Body of pancreas (tissue), 4 donors: ENCODE measurements around the gene ZNF264.

Source experiments
- POLR2A ChIP-seq, 3 donors: fragments of 450-650 bp; IDR thresholded peaks; one replicate each; pipeline ENCODE4 v1.6.1; 2016; ENCODE audit warnings: antibody characterized with exemption in 3 of 3, mild to moderate bottlenecking in 2 of 3
- TF ChIP-seq, protein P1 (sequence below), 7 experiments: fragments of 450-650 bp in 4 of 7; fragments of 200-600 bp in 3 of 7; sonication (generic) in 3 of 7; IDR thresholded peaks; one replicate each; pipeline ENCODE4 v1.5.1; 2016 to 2019; ENCODE audit warnings: antibody characterized with exemption in 7 of 7

DNA sequence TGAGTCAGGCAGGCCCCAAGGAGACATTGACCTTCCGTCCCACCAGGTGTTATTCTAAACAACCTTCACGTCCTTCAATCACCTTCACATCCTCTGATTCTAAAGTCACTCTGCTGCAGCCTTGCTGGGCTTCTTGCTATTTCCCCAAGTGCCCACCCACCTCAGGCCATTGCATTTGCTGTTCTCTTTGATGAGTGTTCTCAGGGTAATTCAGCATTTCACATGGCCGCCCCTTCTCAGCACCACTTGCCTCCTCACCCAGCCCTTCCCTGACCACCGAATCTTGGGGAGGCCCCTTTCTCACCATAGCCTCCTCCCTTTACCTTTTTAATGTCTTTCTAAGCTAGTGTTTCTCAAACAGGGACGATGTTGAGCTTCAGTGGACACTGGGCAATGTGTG, 53.8 kb downstream of the ZNF264 start:
- no peak for TF ChIP-seq POLR2A (IDR thresholded peaks at IDR 0.05)
- TF ChIP-seq, protein P1, sequence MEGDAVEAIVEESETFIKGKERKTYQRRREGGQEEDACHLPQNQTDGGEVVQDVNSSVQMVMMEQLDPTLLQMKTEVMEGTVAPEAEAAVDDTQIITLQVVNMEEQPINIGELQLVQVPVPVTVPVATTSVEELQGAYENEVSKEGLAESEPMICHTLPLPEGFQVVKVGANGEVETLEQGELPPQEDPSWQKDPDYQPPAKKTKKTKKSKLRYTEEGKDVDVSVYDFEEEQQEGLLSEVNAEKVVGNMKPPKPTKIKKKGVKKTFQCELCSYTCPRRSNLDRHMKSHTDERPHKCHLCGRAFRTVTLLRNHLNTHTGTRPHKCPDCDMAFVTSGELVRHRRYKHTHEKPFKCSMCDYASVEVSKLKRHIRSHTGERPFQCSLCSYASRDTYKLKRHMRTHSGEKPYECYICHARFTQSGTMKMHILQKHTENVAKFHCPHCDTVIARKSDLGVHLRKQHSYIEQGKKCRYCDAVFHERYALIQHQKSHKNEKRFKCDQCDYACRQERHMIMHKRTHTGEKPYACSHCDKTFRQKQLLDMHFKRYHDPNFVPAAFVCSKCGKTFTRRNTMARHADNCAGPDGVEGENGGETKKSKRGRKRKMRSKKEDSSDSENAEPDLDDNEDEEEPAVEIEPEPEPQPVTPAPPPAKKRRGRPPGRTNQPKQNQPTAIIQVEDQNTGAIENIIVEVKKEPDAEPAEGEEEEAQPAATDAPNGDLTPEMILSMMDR (IDR thresholded peaks at IDR 0.05) = no peak
